Bronchial smooth muscle cell (primary cell): Measurements from ENCODE around the gene ATF7IP2. TPM values are rescaled to one million over a fixed set of nuclear protein-coding genes. Genes with fewer than 3 reads are reported as not detected.

Source experiments
- total RNA-seq: library from RNA; depleted of rRNA; stranded (reverse); fragments of >200 nt; gene quantifications from 2 replicates; pipeline ENCODE4 v1.2.1, GENCODE V29; 2014

The ATF7IP2 gene, protein sequence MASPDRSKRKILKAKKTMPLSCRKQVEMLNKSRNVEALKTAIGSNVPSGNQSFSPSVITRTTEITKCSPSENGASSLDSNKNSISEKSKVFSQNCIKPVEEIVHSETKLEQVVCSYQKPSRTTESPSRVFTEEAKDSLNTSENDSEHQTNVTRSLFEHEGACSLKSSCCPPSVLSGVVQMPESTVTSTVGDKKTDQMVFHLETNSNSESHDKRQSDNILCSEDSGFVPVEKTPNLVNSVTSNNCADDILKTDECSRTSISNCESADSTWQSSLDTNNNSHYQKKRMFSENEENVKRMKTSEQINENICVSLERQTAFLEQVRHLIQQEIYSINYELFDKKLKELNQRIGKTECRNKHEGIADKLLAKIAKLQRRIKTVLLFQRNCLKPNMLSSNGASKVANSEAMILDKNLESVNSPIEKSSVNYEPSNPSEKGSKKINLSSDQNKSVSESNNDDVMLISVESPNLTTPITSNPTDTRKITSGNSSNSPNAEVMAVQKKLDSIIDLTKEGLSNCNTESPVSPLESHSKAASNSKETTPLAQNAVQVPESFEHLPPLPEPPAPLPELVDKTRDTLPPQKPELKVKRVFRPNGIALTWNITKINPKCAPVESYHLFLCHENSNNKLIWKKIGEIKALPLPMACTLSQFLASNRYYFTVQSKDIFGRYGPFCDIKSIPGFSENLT
- total RNA-seq = 0.79 TPM in 1 of 2 replicates, not detected in the other

DNA sequence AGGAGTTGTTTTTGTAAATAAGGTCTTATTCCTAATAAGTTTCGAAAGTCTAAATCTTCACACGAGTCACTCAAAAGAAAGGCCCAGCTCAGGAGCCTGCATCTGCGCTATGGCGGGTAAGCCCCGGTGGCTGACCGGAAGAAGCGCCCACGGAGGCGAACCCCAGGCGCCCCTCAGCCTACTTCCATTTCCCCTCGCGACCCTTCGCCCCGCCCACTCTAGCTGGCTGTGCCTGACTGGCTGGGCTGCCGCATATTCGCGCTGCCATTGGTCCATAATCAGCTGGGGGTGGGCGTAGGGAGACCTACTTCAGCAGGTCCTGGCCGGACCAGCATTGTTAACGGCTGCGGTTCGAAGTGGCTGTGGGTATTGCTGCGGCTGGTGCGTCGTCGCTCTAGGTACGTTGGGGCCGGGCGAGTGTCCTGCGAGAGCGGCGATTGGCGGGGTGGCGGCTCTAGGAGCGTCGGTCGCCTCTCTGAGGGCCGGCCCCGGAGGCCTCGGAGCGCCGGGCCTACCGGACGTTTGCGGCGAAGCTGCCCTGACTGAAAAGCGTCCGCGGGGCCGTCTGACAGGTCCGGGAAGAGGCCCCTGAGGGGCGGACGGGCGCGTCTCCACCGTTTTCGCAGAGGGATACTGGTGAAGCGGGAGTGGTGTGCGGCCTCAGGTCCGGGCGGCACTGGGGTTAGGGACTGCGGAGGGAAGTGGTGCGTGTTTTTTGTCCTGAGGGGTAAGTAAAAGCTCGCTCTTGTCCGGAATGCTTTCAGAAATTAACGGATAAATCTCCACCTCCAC, at the start of gene ATF7IP2:
Gene ATF7IP2, plus strand, starts transcription at position 337 of the 792 bp plus-strand sequence. CDS start 44,560 bp downstream, outside the sequence.

Other genes starting within 250 kb of the ATF7IP2 start
- 0.32 TPM in 1 of 2 replicates, not detected in the other for gene GRIN2A, start 203.6 kb upstream of the ATF7IP2 start, total RNA-seq
- gene EMP2, start 194.5 kb downstream of the ATF7IP2 start, total RNA-seq = 19.1 and 19.7 TPM in 2 replicates